ENCODE measurements around the gene WDHD1.

WDHD1 gene

GRCh38 chr14:54891471-54892245 is 135.2 kb downstream of the WDHD1 start:
- no peak overlapping the region for H3K27ac ChIP-seq
- TF ChIP-seq CTCF (conservative IDR thresholded peaks at IDR 0.05), result no peak

- TF ChIP-seq CTCF (conservative IDR thresholded peaks at IDR 0.05), result no peak
- H3K27ac ChIP-seq, result no peak overlapping the region
Observed at GRCh38 chr14:54890788-54891187, 136.1 kb downstream of the WDHD1 start.

GRCh38 chr14:54889919-54890318 is 137.0 kb downstream of the WDHD1 start:
- TF ChIP-seq CTCF (conservative IDR thresholded peaks at IDR 0.05), result no peak
- no peak overlapping the region for H3K27ac ChIP-seq

All from VCaP (cell line).